T-cell (primary cell): Measurements from ENCODE around the gene MLLT11. TPM values are rescaled to one million over a fixed set of nuclear protein-coding genes. Genes with fewer than 3 reads are reported as not detected.
"Not testable (repeated sequence)": the region's sequence is repeated elsewhere in the genome, so short reads cannot be mapped to it uniquely, and the experiment has no call there.

Experiments
- ATAC-seq, 4 experiments: fragments of 200-7000 bp in 3 of 4; fragments of 150-1000 bp in 1 of 4; cut with Tn5 transposase; replicated peaks in 1 of 4; 1 replicate in 3 of 4; 2 replicates in 1 of 4; pipeline ENCODE4 v1.10.0; 2021; ENCODE audit warnings: moderate library complexity in 3 of 4, mild to moderate bottlenecking in 2 of 4, moderate number of reproducible peaks in 1 of 4
- CTCF ChIA-PET, 2 donors: fragments of 300-600 bp; sonication (Branson Sonifier 250); formaldehyde crosslinking; loops; one replicate each; lab custom pipeline; 2022; ENCODE audit warnings: antibody characterized with exemption in 2 of 2; lab: Charles Lee
- POLR2A ChIA-PET, 2 donors: fragments of 300-600 bp; sonication (Branson Sonifier 250); formaldehyde crosslinking; loops; one replicate each; lab custom pipeline; 2022; ENCODE audit warnings: antibody characterized with exemption in 2 of 2; lab: Charles Lee
- DNase-seq, 35 experiments: peaks; one replicate each; pipeline versions ENCODE4 v3.0.0 to v3.0.0-alpha.2; 2013 to 2023
- H3K27ac ChIP-seq: one replicate; pipeline ENCODE4 v1.5.1; 2013; ENCODE audit warnings: low read length
- H3K27me3 ChIP-seq, 2 experiments: replicated peaks in 1 of 2; 1 replicate in 1 of 2; 2 replicates in 1 of 2; pipeline versions ENCODE4 v1.6.1 to v1.7.0; 2013; ENCODE audit warnings: low read length in 1 of 2, mixed read lengths in 1 of 2; ENCODE audit not compliant: control insufficient read depth in 2 of 2, insufficient read depth in 2 of 2; ENCODE audit errors: extremely low read depth in 1 of 2
- H3K36me3 ChIP-seq, 2 donors: 1 replicate in 1 of 2; 2 replicates in 1 of 2; pipeline versions ENCODE4 v1.6.1 to v1.7.0; 2013; ENCODE audit warnings: low read length in 1 of 2; ENCODE audit not compliant: control insufficient read depth in 2 of 2, insufficient read depth in 1 of 2; ENCODE audit errors: extremely low read depth in 1 of 2
- H3K4me1 ChIP-seq, 2 experiments: 1 replicate in 1 of 2; 2 replicates in 1 of 2; pipeline versions ENCODE4 v1.6.1 to v1.7.0; 2013; ENCODE audit warnings: low read length in 2 of 2, mixed read lengths in 1 of 2; ENCODE audit not compliant: insufficient read depth in 2 of 2, control insufficient read depth in 1 of 2; ENCODE audit errors: extremely low read depth in 1 of 2
- H3K4me3 ChIP-seq, 2 donors: 1 replicate in 1 of 2; 2 replicates in 1 of 2; pipeline versions ENCODE4 v1.5.1 to v1.7.0; 2013; ENCODE audit warnings: mild to moderate bottlenecking in 2 of 2, low read length in 1 of 2, moderate library complexity in 1 of 2; ENCODE audit not compliant: control insufficient read depth in 1 of 2; ENCODE audit errors: extremely low read depth in 1 of 2
- H3K9me3 ChIP-seq: 2 replicates; pipeline ENCODE4 v1.7.0; 2013
- H3K27ac Mint-ChIP-seq, 2 donors: one replicate each; pipeline ENCODE4 v1.8.0; 2020 to 2021; ENCODE audit warnings: mild to moderate bottlenecking in 2 of 2, mixed read lengths in 2 of 2
- H3K27me3 Mint-ChIP-seq, 2 donors: one replicate each; pipeline ENCODE4 v1.8.0; 2021 to 2022; ENCODE audit warnings: mixed read lengths in 2 of 2
- H3K36me3 Mint-ChIP-seq: one replicate; pipeline ENCODE4 v1.8.0; 2021; ENCODE audit warnings: mixed read lengths
- H3K4me1 Mint-ChIP-seq, 3 donors: one replicate each; pipeline ENCODE4 v1.8.0; 2020 to 2022; ENCODE audit warnings: mixed read lengths in 3 of 3, mild to moderate bottlenecking in 1 of 3
- H3K4me3 Mint-ChIP-seq, 3 donors: one replicate each; pipeline ENCODE4 v1.8.0; 2020 to 2022; ENCODE audit warnings: mild to moderate bottlenecking in 3 of 3, mixed read lengths in 3 of 3, moderate library complexity in 3 of 3
- H3K9me3 Mint-ChIP-seq, 3 donors: one replicate each; pipeline ENCODE4 v1.8.0; 2020 to 2022; ENCODE audit warnings: mixed read lengths in 3 of 3
- WGBS: methylation state at CpG from one replicate; pipeline ENCODE4 v1.1.5; 2013; ENCODE audit warnings: missing lambda C conversion rate; ENCODE audit not compliant: insufficient coverage; 5-methylcytosine and 5-hydroxymethylcytosine counted together
- total RNA-seq, 35 experiments: library from RNA in 6 of 35; stranded (reverse) in 6 of 35; fragments of 120-200 nt in 1 of 35; gene quantifications; one replicate each; pipeline versions ENCODE4 v1.2.1 to v1.2.4 and lab custom pipeline; 2013 to 2026

Gene MLLT11
- total RNA-seq, 5 donors from 2014 or later (not counting 1 experiment from before 2014, with no cell fraction given): 3.6 to 4.9 (median 3.9) TPM

DNA sequence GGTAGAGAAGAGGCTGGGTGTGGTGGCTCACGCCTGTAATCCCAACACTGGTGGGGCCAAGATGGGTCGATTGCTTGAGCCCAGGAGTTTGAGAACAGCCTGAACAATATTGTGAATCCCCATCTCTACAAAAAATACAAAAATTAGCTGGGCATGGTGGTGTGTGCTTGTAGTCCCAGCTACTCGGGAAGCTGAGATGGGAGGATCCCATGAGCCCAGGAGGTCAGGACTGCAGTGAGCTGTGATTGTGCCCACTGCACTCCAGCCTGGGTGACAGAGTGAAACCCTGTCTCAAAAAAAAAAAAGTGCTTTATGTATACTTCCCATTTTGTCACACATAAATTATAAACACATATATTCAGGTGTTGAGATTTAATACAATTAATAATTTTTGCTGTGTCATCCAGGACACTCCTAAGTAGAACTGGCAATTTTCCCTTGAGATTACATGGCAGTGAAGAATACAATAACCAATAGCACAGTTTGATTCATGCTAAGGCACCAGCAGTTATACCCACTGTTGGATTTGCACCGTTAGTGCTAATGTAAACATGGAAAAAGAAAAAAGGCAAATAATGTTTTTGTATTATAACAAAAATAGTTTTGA, 25.9 kb downstream of the MLLT11 start:
- no peaks in the 10 kb centered on the region for H3K27me3 ChIP-seq
- WGBS: 100% methylated on average over 1 of the region's 4 CpGs
- ChIA-PET POLR2A (interaction anchor here (0.6 kb wide), 3 partner anchors 20 to 270 kb away, joined by 3 to 4 read pairs (median 3); no protein-coding TSS in a partner anchor), CTCF (interaction anchor here (0.5 to 1.6 kb wide), 3 partner anchors 14 to 749 kb away, joined by 3 to 7 read pairs (median 5); no protein-coding TSS in a partner anchor)
- H3K4me1 Mint-ChIP-seq: no peaks in the 10 kb centered on the region
- no peak overlapping the region for H3K4me3 ChIP-seq
- H3K36me3 ChIP-seq: no peaks in the 10 kb centered on the region
- no peak overlapping the region for H3K27ac Mint-ChIP-seq
- DNase-seq: no peak
- H3K9me3 ChIP-seq: no peaks in the 10 kb centered on the region
- H3K27me3 Mint-ChIP-seq: no peaks in the 10 kb centered on the region
- H3K4me3 Mint-ChIP-seq: no peak overlapping the region
- no peaks in the 10 kb centered on the region for H3K4me1 ChIP-seq
- ATAC-seq: no peak
- no peak overlapping the region for H3K27ac ChIP-seq
- H3K9me3 Mint-ChIP-seq: no peaks in the 10 kb centered on the region
- peaks cover 8% of the 10 kb centered on the region for H3K36me3 Mint-ChIP-seq

DNA sequence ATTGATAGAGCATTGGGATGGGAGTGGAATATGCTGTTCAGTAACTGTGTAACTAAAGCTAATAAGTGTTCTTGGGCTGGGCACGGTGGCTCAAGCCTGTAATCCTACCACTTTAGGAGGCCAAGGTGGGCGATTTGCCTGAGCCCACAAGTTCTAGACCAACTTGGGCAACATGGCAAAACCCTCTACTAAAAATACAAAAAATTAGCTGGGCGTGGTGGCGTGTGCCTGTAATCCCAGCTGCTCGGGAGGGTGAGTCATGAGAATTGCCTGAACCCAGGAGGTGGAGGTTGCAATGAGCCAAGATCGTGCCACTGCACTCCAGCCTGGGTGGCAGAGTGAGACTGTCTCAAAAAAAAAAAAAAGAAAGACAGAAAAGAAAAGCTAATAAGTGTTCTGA, 37.2 kb downstream of the MLLT11 start:
- not testable (repeated sequence) for H3K4me1 Mint-ChIP-seq, H3K9me3 Mint-ChIP-seq, ATAC-seq, H3K9me3 ChIP-seq, H3K4me3 Mint-ChIP-seq, H3K27me3 Mint-ChIP-seq, H3K4me3 ChIP-seq, H3K27me3 ChIP-seq, H3K4me1 ChIP-seq, H3K27ac ChIP-seq, H3K27ac Mint-ChIP-seq, DNase-seq
- 94% methylated on average over 4 of the region's 6 CpGs for WGBS
- POLR2A ChIA-PET: interaction anchor here in 1 of 2 donors (0.5 to 0.6 kb wide), 2 partner anchors 48 to 92 kb away, joined by 3 read pairs; partner anchors contain the start of gene VPS72
- peaks cover 6 to 11% of the 10 kb centered on the region in 2 donors for H3K36me3 ChIP-seq
- H3K36me3 Mint-ChIP-seq: peaks cover 12% of the 10 kb centered on the region
- CTCF ChIA-PET: interaction anchor here (0.7 to 1.5 kb wide), 2 partner anchors 96 to 157 kb away, joined by 3 to 4 read pairs; partner anchors contain the start of gene PSMD4 (in 1 of the 2)

DNA sequence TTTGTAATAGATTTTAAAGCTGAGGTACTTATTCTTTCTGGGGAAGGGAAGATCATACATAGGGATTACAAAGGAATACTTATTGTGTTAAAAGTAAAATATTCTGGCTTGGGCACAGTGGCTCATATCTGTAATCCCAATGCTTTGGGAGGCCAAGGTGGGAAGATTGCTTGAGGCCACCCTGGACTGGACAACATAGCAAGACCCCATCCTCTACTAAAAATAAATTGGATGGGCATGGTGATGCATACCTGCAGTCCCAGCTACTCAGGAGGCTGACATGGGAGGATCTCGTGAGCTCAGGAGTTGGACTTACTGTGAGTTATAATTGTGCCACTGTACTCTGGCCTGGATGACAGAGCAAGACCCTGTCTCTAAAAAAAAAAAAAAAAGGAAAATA, 37.9 kb downstream of the MLLT11 start:
- ATAC-seq (no peak), DNase-seq (no peak)
- H3K4me3 Mint-ChIP-seq: no peak overlapping the region
- whole genome bisulfite sequencing: 100% methylated on average over 1 of the region's 1 CpG
- no peak overlapping the region for H3K4me3 ChIP-seq
- no peaks in the 10 kb centered on the region for H3K4me1 ChIP-seq
- ChIA-PET CTCF (interaction anchor here (0.6 to 1.5 kb wide), 10 partner anchors 14 to 242 kb away, joined by 3 to 10 read pairs (median 4); partner anchors contain the start of gene PSMD4 (in 1 of the 2)), POLR2A (interaction anchor here in 1 of 2 donors (0.6 kb wide), 2 partner anchors 72 to 156 kb away, joined by 3 to 4 read pairs; partner anchors contain the start of gene PSMD4)
- H3K27ac ChIP-seq: no peak overlapping the region
- H3K9me3 ChIP-seq: no peaks in the 10 kb centered on the region
- peaks cover 6% of the 10 kb centered on the region for H3K36me3 Mint-ChIP-seq
- H3K27me3 ChIP-seq: no peaks in the 10 kb centered on the region
- H3K27ac Mint-ChIP-seq: no peak overlapping the region
- H3K27me3 Mint-ChIP-seq: no peaks in the 10 kb centered on the region
- H3K36me3 ChIP-seq: peaks cover 6% of the 10 kb centered on the region in 2 donors
- no peaks in the 10 kb centered on the region for H3K9me3 Mint-ChIP-seq
- H3K4me1 Mint-ChIP-seq: no peaks in the 10 kb centered on the region

DNA sequence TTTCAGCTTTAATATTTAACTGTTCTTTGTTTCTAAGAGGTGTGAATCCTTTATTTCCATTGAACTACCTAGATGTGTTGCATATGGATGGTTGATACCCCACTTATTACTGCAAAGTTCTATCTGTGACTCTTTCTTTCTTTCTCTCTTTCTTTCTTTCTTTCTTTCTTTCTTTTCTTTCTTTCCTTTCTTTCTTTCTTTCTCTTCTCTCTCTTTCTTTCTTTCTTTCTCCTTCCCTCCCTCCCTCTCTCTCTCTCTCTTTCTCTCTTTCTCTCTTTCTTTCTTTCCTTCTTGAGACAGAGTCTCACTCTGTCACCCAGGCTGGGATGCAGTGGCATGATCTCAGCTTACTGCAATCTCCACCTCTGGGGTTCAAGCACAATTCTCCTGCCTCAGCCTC, 44.4 kb downstream of the MLLT11 start:
- no peaks in the 10 kb centered on the region for H3K9me3 ChIP-seq
- H3K27me3 Mint-ChIP-seq: no peaks in the 10 kb centered on the region
- no peak overlapping the region for H3K27ac Mint-ChIP-seq
- peaks cover 0 to 19% of the 10 kb centered on the region in 2 donors for H3K36me3 ChIP-seq
- DNase-seq (no peak), ATAC-seq (no peak)
- H3K36me3 Mint-ChIP-seq: peaks cover 14% of the 10 kb centered on the region
- ChIA-PET CTCF (interaction anchor here in 1 of 2 donors (0.9 kb wide), 1 partner anchor 243 kb away, joined by 3 read pairs; the partner anchor contains the start of gene RFX5), POLR2A (no interaction called here)
- H3K9me3 Mint-ChIP-seq: no peaks in the 10 kb centered on the region
- H3K4me1 Mint-ChIP-seq: no peaks in the 10 kb centered on the region
- H3K27me3 ChIP-seq: no peaks in the 10 kb centered on the region
- no peak overlapping the region for H3K27ac ChIP-seq
- H3K4me1 ChIP-seq: no peaks in the 10 kb centered on the region
- no peak overlapping the region for H3K4me3 Mint-ChIP-seq
- no peak overlapping the region for H3K4me3 ChIP-seq

DNA sequence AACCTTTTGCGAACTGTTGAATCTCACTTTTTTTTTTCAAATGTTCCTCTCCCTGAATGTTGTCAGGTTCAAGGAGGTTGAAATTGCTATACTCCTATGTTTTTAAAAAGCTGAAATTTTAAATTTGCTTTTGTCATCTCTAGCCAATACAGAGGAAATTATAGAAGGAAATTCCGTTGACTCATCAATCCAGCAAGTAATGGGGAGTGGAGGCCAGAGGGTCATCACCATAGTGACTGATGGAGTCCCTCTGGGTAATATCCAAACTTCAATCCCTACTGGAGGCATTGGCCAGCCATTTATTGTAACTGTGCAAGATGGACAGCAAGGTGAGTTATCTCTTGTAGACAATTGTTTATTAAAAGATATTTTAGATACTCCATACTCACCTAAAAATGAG, 46.7 kb downstream of the MLLT11 start:
- DNase-seq (no peak), ATAC-seq (no peak)
- Histone ChIP-seq H3K36me3 (peaks cover 0 to 26% of the 10 kb centered on the region in 2 donors), H3K27me3 (no peaks in the 10 kb centered on the region), H3K9me3 (no peaks in the 10 kb centered on the region), H3K27ac (no peak overlapping the region), H3K4me1 (no peaks in the 10 kb centered on the region), H3K4me3 (no peak overlapping the region)
- WGBS: no CpG with 5 or more reads among the region's 2 CpGs
- H3K27me3 Mint-ChIP-seq: no peaks in the 10 kb centered on the region
- H3K9me3 Mint-ChIP-seq: no peaks in the 10 kb centered on the region
- ChIA-PET POLR2A (interaction anchor here in 1 of 2 donors (0.6 kb wide), 2 partner anchors 49 to 125 kb away, joined by 3 to 7 read pairs; no protein-coding TSS in a partner anchor), CTCF (interaction anchor here in 1 of 2 donors (0.7 kb wide), 1 partner anchor 751 kb away, joined by 3 read pairs; no protein-coding TSS in a partner anchor)
- H3K27ac Mint-ChIP-seq: no peak overlapping the region
- peaks cover 20% of the 10 kb centered on the region for H3K36me3 Mint-ChIP-seq
- no peaks in the 10 kb centered on the region for H3K4me1 Mint-ChIP-seq
- H3K4me3 Mint-ChIP-seq: no peak overlapping the region

DNA sequence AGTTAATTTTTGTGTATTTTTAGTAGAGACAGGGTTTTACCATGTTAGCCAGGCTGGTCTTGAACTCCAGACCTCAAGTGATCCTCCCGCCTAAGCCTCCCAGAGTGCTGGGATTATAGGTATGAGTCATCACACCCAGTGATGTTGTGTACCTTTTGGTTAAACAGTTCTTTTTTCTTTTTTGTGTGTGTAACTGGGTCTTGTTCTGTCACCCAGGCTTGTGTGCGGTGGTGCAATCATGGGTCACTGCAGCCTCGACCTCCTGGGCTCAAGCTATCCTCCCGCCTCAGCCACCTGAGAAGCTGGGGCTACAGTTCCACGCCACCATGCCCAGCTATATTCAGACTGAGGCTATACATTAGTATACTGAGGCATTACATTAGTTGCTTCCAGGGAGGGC, 48.1 kb downstream of the MLLT11 start:
- Histone ChIP-seq H3K27ac (no peak overlapping the region), H3K4me1 (no peaks in the 10 kb centered on the region), H3K9me3 (no peaks in the 10 kb centered on the region), H3K4me3 (no peak overlapping the region), H3K27me3 (no peaks in the 10 kb centered on the region), H3K36me3 (peaks cover 0 to 26% of the 10 kb centered on the region in 2 donors)
- no peak overlapping the region for H3K4me3 Mint-ChIP-seq
- ChIA-PET POLR2A (no interaction called here), CTCF (interaction anchor here in 1 of 2 donors (0.6 kb wide), 1 partner anchor 8 kb away, joined by 5 read pairs; no protein-coding TSS in a partner anchor)
- ATAC-seq (no peak), DNase-seq (no peak)
- peaks cover 20% of the 10 kb centered on the region for H3K36me3 Mint-ChIP-seq
- H3K9me3 Mint-ChIP-seq: no peaks in the 10 kb centered on the region
- WGBS: 97% methylated on average over 4 of the region's 5 CpGs
- H3K27ac Mint-ChIP-seq: no peak overlapping the region
- no peaks in the 10 kb centered on the region for H3K27me3 Mint-ChIP-seq
- H3K4me1 Mint-ChIP-seq: no peaks in the 10 kb centered on the region
